GM19397 (cell line): ENCODE results near the gene KLF11.

ENCODE experiments used
- ATAC-seq: cut with Tn5 transposase; IDR thresholded peaks from one replicate; pipeline ENCODE4 v1.9.1; 2021; ENCODE audit warnings: mild to moderate bottlenecking, moderate library complexity; ENCODE audit not compliant: unreplicated experiment

KLF11 gene

DNA sequence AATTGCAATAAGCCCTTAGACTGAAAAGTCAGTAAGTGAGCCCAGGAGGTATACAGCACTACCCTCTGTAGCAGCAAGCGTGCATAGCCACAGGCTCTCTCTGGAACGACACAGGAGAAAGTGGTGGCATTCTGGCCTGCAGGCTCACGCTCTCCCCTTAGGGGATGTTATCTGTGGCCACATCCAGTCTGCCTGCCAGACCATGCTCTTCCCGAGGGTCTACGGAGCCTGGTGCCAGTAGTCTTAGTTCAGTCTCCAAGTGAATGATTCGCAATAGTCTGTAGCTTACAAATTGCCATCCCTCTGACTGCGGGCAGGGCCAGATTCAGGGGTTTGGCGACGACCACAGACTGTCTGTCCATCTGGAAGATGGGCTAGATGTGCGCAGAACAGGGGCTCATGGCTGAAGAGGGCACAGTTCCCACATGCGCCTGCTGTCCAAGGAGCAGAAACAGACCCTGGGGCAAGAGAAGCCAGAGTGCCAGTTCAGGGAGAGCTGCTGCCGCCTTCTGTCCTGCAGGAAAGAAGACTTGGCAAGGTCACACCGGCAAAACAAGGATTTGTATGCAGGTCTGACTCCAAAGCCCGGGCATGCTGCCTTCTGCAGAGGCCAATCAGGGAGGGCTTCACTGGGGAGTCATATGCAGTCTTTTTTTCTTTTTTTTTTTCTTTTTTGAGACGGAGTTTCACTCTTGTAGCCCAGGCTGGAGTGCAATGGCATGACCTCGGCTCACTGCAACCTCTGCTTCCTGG is 3.5 kb upstream of the KLF11 start:
- ATAC-seq = no peak

- ATAC-seq = no peak
These were observed 1.6 kb upstream of the KLF11 start for GRCh38 chr2:10041711-10042110.

DNA sequence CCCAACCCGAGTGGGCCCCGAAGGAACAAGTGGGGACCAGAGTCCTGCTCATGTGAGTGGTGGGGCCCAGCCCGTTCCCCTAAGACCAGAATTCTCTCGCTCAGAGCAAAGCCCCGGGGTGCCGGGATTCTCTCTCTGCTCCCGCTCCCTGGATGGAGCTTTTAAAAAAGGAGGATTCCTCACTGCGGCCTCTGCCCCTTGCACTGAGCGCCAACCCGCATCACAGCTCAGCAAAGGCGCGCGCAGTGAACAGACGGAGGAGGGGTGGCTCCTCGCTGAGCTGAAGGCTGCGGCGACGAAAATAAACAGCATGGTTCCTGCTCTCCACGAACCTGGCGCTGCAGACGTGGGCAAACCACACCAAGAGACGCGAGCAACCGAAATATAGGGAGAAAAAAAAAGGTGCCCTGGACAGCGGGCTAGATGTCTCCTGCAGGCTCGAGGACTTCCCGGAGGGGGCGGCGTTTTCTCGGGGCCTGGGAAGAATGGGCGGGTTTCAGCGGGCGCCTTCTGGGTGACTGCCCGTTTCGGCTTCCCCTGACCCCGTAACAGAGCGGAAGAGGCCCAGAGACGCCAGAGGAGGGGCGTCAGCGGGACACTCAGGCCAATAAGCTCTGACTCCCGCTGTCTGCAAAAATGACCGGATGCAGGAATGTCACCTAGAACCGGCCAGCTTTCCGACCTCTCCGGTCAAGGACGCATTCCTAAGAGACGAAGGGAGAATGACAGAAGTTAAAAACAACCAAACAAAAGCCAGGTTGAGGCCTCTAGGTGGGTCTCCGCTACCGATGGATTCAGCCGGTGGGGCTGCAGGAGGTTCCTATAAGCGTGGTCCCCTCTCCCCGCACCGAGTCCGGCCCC is 819 bp upstream of the KLF11 start:
- no peak for ATAC-seq

DNA sequence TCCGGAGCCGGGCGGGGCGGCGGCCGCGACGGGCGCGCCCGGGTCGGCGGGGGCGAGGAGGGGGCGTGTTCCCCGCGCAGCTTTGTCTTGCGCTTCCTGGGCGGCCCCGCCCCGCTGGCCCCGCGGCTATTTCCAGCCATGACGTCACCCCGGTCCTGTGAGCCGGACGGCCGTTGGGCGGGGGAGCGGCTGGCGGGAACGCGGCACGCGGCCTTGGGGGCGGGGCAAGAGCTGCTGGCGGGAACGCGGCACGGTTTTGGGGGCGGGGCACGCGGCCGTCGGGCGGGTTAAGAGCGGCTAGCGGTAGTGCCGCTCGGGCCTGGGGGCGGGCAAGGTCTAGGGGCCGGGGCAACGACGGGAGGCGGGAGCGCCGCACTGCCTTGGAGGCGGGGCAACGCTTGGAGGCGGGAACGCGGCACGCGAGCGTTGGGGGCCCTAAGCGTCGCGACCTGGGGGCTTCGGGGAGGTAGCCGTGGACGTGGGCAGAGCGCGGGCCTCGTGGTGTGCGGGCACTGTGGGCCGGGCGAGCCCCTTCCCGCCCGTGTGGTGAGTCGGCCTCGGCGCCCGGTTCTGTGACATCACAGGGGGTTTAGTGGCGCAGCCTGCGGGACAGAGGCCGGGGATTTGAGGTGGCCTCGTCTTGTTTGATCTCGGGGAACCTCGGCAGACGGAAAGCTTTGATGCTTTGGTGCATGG is 704 bp downstream of the KLF11 start:
- peak; percentile 21 for ATAC-seq

GRCh38 chr2:10045561-10046355 is 2.4 kb downstream of the KLF11 start:
- ATAC-seq = no peak

- no peak for ATAC-seq
These were observed 3.6 kb downstream of the KLF11 start for GRCh38 chr2:10046931-10047330.

DNA sequence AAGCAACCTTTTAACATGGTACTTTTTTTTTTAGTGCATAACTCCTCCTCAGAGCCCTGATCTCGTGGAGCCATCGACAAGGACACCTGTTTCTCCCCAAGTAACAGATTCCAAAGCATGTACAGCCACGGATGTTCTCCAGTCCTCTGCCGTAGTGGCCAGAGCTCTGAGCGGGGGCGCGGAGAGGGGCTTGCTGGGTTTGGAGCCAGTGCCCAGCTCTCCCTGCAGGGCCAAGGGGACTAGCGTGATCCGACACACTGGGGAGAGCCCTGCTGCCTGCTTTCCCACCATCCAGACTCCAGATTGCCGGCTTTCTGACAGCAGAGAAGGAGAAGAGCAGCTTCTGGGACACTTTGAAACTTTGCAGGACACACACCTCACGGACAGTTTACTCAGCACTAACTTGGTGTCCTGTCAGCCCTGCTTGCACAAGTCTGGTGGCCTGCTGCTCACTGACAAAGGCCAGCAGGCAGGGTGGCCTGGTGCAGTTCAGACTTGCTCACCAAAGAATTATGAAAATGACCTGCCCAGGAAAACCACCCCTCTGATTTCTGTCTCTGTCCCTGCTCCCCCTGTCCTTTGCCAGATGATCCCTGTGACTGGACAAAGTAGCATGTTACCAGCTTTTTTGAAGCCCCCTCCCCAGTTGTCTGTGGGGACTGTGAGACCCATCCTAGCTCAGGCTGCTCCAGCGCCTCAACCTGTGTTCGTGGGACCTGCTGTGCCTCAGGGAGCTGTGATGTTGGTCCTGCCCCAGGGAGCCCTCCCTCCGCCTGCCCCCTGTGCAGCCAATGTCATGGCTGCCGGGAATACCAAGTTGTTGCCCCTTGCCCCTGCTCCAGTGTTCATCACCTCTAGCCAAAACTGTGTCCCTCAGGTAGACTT is 4.5 kb downstream of the KLF11 start:
- no peak for ATAC-seq

DNA sequence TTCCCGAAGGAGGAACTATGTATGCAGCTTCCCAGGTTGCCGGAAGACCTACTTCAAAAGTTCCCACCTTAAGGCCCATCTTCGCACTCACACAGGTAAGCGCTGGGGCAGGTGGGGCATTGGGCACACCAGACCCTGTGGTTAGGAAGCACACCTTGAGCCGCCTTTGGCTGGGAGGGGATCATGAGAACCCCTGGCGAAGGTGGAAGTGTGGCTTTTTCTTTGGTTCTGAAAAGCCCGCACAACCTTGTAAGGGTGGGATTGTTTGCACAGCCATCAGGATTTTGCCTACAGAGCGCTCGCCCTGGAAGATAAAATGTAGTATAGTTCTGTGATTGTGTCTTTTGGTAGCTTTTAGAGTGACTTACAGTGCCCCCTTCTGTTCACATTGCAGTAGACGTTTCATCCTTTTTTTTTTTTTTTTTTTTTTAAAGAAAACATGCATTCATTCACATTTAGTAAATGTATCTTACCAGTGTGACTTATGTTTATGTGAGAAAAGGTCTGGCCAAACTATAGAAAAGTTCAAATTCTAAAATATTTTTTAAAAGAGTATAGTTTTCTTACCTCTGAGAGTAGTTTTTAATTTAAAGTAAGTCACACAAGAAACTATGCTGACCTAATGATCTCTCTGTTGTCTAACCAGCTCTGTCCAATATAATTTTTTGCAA is 5.3 kb downstream of the KLF11 start:
- no peak for ATAC-seq

GRCh38 chr2:10052216-10052615 is 8.9 kb downstream of the KLF11 start:
- ATAC-seq = no peak

GRCh38 chr2:10053351-10053750 is 10.0 kb downstream of the KLF11 start:
- ATAC-seq = no peak

DNA sequence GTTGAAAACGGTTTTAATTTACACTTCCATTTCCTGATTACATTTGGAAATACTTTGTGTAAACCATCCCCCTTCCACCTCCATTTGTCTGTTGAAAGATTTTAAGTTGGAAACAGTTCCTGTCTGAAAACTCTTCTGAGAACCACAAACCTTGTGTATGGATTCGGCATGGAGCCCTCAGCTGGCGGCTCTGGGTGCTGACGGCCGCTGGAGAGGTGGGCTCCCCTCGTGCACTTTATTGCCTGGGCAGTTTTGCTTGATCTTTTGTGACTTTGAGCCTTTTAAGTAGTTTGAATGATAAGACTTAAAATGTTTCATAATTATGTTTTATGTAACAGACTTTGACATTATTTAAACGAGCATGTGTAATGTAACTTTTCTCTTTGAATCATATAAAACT is 11.1 kb downstream of the KLF11 start:
- ATAC-seq = no peak

GRCh38 chr2:10054976-10055375 is 11.6 kb downstream of the KLF11 start:
- no peak for ATAC-seq

GRCh38 chr2:10056439-10056838 is 13.1 kb downstream of the KLF11 start:
- ATAC-seq = no peak

DNA sequence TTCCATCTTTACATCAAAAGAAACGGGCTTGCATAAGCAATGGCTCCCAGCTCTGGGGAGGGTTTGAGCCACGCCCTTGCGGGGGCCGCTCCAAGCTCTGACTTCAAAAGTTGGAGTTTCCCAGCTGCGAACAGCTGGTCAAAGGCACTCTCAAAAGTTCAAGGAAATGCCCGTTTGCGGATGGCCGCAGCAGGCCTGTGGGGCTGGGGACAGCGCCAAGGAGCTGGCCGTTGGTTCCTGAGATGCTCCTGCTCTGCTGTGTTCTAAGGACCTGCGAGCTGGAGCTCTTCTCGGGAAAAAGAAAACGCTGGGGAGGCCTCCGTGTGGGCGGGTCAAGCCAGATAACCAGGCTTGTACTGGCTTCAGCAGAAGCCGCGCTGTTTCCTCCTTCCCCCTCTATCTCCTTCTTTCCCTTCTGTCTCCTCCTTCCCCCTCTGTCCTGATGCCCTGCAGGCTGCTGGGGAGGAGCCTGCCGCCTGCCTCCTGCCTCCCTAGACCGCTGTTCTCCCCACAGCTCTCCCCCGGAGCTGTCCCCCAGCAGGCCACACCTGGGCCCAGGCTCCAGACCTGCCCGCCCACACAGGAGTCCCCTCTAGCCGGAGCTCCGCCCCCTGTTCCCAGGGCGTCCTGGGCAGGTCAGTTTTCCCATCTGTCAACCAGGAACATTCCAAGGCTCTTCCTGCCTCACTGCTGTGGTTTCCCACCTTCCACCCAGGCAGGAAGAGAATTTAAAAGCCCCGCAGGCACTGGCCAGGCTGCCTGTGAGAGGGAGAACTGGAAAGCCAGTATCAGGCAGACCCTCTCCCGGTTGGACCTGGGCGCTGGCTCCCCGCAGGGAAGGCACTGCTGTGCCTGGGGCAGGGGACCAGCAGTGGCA is 14.1 kb downstream of the KLF11 start:
- ATAC-seq = no peak

DNA sequence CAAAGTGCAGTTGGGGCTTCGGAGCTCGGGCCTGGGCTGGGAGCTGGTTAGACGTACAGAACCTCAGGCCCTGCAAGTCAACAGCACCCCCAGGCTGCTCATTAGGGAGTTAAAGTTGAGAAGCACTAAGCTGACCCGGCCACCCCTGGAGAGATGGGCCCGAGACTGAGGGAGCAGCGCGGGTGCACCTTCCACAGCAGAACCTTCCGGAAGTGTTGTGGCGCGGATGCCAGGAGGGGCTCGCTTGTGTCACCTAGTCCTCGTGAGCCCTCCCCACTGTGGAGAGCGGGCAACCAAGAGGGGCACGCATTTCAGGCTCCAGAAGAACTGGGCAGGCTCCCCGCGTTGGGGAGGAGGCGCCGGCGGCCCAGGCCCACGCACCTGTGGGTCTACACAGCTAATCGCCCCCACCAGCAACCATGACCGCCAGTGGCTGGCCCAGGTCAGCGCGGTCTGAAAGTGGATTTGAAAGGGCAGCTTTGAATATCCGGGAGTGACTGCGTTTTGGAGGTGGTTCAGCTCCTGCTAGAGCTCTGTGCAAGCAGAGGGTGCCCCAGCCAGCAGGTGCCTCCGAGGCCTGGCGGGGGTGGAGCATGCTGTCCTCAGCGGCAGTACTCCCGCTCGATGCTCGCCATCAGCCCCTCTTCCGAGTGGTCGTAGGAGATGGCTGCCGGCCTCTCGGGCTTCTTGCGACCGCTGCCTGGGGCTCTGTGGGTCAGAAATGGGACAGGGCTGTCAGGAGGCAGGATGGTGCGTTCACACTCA is 15.1 kb downstream of the KLF11 start:
- no peak for ATAC-seq

- no peak for ATAC-seq
These were observed 15.6 kb downstream of the KLF11 start for GRCh38 chr2:10059016-10059351.

DNA sequence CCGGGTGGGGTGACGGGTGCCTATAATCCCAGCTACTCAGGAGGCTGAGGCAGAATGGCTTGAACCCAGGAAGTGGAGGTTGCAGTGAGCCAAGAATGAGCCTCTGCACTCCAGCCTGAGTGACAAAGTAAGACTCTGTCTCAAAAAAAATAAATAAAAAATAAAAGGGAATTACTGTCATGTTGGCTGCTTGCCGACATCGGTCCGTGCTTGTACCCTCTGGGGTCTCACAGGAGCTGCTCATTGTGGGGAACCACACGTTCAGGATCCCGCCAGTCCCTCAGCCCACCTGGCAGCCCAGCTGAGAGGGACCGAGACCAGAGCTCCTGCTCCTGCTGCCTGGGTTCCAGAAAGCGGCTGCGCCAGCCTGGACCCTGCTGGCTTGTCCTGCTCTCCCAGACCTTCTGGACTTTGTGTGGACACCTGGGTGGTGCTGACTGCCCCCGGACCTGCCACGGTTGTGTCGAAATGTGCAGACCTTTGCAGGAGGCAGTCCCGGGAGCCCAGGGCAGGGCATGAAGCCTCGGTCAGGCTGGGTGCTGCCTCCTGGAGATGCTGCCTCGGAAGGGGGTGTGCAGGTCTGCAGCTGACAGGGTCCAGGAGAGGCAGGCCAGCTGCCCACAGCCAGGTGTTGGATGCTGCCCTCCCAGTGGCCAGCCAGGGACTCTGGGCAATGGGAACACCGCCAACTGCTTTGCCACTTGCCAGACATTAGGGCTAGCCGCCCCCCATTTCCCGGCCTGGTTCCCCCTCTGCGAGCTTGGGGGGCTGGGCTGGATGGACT is 16.4 kb downstream of the KLF11 start:
- no peak for ATAC-seq
